ENCODE measurements around the gene CEMIP2. TPM values are rescaled to one million over a fixed set of nuclear protein-coding genes. Genes with fewer than 3 reads are reported as not detected.

CEMIP2 gene
- total and polyA plus RNA-seq, 2 of the 13 experiments (the other 11 are each of a cell fraction or from before 2014, with no cell fraction given), result 94.3 to 128 TPM

DNA sequence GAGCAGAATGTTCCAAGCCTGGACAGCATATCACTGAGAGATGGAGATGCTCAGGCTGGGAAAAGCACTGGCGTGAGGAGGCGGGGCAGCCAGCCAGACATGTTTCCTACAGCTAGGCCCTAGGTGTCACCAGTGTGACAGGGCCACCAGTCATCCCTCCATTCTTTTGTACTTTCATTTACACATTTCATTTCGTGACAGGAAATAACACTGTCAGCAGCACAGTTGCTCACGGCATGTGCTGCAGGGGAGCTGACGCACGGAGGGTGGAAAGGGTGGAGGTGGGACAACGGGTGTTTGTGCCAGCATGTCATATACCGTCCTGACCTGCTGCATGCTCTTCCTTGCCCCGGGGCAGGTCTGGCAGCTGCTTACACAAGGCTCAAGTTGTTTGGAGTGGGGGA lies 14.8 kb upstream of the CEMIP2 start (continued):
- TF ChIP-seq, protein P1, sequence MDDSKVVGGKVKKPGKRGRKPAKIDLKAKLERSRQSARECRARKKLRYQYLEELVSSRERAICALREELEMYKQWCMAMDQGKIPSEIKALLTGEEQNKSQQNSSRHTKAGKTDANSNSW (CRISPR knock-in tag; IDR thresholded peaks at IDR 0.05; ENCODE audit: borderline replicate concordance), result no peak
- TF ChIP-seq NAIF1 (CRISPR knock-in tag; IDR thresholded peaks at IDR 0.05; ENCODE audit: borderline replicate concordance) (no peak), ZNF224 (CRISPR knock-in tag; IDR thresholded peaks at IDR 0.05) (no peak), ZNF225 (CRISPR knock-in tag; IDR thresholded peaks at IDR 0.05) (no peak), NRL (CRISPR knock-in tag; IDR thresholded peaks at IDR 0.05; ENCODE audit: borderline replicate concordance) (no peak), ZMAT3 (CRISPR knock-in tag; conservative IDR thresholded peaks at IDR 0.05) (no peak), YY1 (IDR thresholded peaks at IDR 0.05; ENCODE audit: insufficient read depth, insufficient replicate concordance, low read depth, low read length) (no peak), GFI1 (CRISPR knock-in tag; IDR thresholded peaks at IDR 0.05; ENCODE audit: borderline replicate concordance) (no peak), U2AF2 (IDR thresholded peaks at IDR 0.05; ENCODE audit: low read depth, low read length) (no peak), NCOA2 (CRISPR knock-in tag; IDR thresholded peaks at IDR 0.05) (no peak), PCBP2 (optimal IDR thresholded peaks at IDR 0.05; ENCODE audit: low read depth, low read length, poor library complexity, severe bottlenecking) (no peak), KMT2B (CRISPR knock-in tag; IDR thresholded peaks at IDR 0.05) (0 out of 2 replicates have a peak, but pooled peaks have one; percentile 30), ZNF704 (CRISPR knock-in tag; IDR thresholded peaks at IDR 0.05; ENCODE audit: borderline replicate concordance) (no peak), CTCF (CRISPR knock-in tag; IDR thresholded peaks at IDR 0.05) (peak; percentile 55), SKI (IDR thresholded peaks at IDR 0.05; ENCODE audit: partially characterized antibody) (no peak), ZBTB1 (CRISPR knock-in tag; IDR thresholded peaks at IDR 0.05; ENCODE audit: borderline replicate concordance) (no peak)
- TF ChIP-seq, protein P2, sequence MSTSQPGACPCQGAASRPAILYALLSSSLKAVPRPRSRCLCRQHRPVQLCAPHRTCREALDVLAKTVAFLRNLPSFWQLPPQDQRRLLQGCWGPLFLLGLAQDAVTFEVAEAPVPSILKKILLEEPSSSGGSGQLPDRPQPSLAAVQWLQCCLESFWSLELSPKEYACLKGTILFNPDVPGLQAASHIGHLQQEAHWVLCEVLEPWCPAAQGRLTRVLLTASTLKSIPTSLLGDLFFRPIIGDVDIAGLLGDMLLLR (CRISPR knock-in tag; IDR thresholded peaks at IDR 0.05), result no peak
- TF ChIP-seq, protein P3, sequence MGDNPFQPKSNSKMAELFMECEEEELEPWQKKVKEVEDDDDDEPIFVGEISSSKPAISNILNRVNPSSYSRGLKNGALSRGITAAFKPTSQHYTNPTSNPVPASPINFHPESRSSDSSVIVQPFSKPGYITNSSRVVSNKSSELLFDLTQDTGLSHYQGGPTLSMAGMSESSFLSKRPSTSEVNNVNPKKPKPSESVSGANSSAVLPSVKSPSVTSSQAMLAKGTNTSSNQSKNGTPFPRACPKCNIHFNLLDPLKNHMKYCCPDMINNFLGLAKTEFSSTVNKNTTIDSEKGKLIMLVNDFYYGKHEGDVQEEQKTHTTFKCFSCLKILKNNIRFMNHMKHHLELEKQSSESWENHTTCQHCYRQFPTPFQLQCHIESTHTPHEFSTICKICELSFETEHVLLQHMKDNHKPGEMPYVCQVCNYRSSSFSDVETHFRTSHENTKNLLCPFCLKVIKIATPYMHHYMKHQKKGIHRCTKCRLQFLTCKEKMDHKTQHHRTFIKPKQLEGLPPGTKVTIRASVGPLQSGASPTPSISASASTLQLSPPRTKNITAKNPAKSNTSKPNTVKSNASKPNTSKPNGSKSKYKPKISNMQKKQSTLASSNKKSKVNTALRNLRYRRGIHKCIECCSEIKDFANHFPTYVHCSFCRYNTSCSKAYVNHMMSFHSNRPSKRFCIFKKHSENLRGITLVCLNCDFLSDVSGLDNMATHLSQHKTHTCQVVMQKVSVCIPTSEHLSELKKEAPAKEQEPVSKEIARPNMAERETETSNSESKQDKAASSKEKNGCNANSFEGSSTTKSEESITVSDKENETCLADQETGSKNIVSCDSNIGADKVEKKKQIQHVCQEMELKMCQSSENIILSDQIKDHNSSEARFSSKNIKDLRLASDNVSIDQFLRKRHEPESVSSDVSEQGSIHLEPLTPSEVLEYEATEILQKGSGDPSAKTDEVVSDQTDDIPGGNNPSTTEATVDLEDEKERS (CRISPR knock-in tag; IDR thresholded peaks at IDR 0.05), result no peak
- TF ChIP-seq, protein P4, sequence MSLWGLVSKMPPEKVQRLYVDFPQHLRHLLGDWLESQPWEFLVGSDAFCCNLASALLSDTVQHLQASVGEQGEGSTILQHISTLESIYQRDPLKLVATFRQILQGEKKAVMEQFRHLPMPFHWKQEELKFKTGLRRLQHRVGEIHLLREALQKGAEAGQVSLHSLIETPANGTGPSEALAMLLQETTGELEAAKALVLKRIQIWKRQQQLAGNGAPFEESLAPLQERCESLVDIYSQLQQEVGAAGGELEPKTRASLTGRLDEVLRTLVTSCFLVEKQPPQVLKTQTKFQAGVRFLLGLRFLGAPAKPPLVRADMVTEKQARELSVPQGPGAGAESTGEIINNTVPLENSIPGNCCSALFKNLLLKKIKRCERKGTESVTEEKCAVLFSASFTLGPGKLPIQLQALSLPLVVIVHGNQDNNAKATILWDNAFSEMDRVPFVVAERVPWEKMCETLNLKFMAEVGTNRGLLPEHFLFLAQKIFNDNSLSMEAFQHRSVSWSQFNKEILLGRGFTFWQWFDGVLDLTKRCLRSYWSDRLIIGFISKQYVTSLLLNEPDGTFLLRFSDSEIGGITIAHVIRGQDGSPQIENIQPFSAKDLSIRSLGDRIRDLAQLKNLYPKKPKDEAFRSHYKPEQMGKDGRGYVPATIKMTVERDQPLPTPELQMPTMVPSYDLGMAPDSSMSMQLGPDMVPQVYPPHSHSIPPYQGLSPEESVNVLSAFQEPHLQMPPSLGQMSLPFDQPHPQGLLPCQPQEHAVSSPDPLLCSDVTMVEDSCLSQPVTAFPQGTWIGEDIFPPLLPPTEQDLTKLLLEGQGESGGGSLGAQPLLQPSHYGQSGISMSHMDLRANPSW (CRISPR knock-in tag; IDR thresholded peaks at IDR 0.05; ENCODE audit: borderline replicate concordance), result no peak
